Mammary epithelial cell (primary cell): ENCODE data around the gene WDR83.

Experiments used
- CTCF ChIP-seq, 2 donors: IDR thresholded peaks in 1 of 2; conservative IDR thresholded peaks in 1 of 2; 2 replicates each; pipeline ENCODE4 v1.5.1; 2011 to 2012; ENCODE audit warnings: inconsistent platforms in 2 of 2, low read length in 2 of 2, mild to moderate bottlenecking in 2 of 2, control low read depth in 1 of 2, low read depth in 1 of 2; ENCODE audit not compliant: insufficient read depth in 1 of 2; ENCODE audit errors: extremely low read depth in 1 of 2
- EZH2 ChIP-seq: IDR thresholded peaks from 2 replicates; pipeline ENCODE4 v1.6.1; 2012; ENCODE audit warnings: low read length, inconsistent platforms, borderline replicate concordance

- TF ChIP-seq CTCF (conservative IDR thresholded peaks at IDR 0.05 in 1 of 2, IDR thresholded peaks at IDR 0.05 in 1 of 2; ENCODE audit: extremely low read depth in 1 of 2, insufficient read depth in 1 of 2, low read depth in 1 of 2, low read length in 2 of 2), result no peak
- no peak for TF ChIP-seq EZH2
These were observed 43.1 kb upstream of the WDR83 start for GRCh38 chr19:12623361-12624031.
